Activated T-cell treated with anti-CD3 and anti-CD28 coated beads, Interleukin-2, amount 50 U/mL, for 4 hours (primary cell): ENCODE data around the gene RCOR3. TPM values are rescaled to one million over a fixed set of nuclear protein-coding genes. Genes with fewer than 3 reads are reported as not detected.

ENCODE experiments used
- ATAC-seq, 2 donors: fragments of 200-7000 bp; cut with Tn5 transposase; one replicate each; pipeline ENCODE4 v1.10.0; 2021
- DNase-seq: peaks from one replicate; pipeline ENCODE4 v3.0.0-alpha.2; 2020
- H3K27me3 Mint-ChIP-seq: one replicate; pipeline ENCODE4 v1.8.0; 2021; ENCODE audit warnings: low read depth, mixed read lengths
- H3K36me3 Mint-ChIP-seq: one replicate; pipeline ENCODE4 v1.8.0; 2022; ENCODE audit warnings: mixed read lengths; ENCODE audit not compliant: insufficient read depth
- H3K4me1 Mint-ChIP-seq: one replicate; pipeline ENCODE4 v1.8.0; 2021; ENCODE audit warnings: low read depth, mixed read lengths
- H3K4me3 Mint-ChIP-seq: one replicate; pipeline ENCODE4 v1.8.0; 2021; ENCODE audit warnings: mild to moderate bottlenecking, moderate library complexity, mixed read lengths
- H3K9me3 Mint-ChIP-seq: one replicate; pipeline ENCODE4 v1.8.0; 2021; ENCODE audit warnings: mixed read lengths
- total RNA-seq, 3 donors: library from RNA; stranded (reverse); gene quantifications; one replicate each; pipeline ENCODE4 v1.2.1, GENCODE V29; 2021

RCOR3 gene
- total RNA-seq, 3 donors from 2014 or later: 23.1 to 25.5 (median 24.5) TPM

- Mint-ChIP-seq H3K27me3 (no peaks in the 10 kb centered on the region), H3K4me3 (peak overlapping the region; percentile 82), H3K9me3 (no peaks in the 10 kb centered on the region), H3K36me3 (peaks cover 7% of the 10 kb centered on the region), H3K4me1 (peaks cover 74% of the 10 kb centered on the region)
- ATAC-seq (no peak), DNase-seq (no peak)
Measured at GRCh38 chr1:211326140-211326527, 67.0 kb downstream of the RCOR3 start.

DNA sequence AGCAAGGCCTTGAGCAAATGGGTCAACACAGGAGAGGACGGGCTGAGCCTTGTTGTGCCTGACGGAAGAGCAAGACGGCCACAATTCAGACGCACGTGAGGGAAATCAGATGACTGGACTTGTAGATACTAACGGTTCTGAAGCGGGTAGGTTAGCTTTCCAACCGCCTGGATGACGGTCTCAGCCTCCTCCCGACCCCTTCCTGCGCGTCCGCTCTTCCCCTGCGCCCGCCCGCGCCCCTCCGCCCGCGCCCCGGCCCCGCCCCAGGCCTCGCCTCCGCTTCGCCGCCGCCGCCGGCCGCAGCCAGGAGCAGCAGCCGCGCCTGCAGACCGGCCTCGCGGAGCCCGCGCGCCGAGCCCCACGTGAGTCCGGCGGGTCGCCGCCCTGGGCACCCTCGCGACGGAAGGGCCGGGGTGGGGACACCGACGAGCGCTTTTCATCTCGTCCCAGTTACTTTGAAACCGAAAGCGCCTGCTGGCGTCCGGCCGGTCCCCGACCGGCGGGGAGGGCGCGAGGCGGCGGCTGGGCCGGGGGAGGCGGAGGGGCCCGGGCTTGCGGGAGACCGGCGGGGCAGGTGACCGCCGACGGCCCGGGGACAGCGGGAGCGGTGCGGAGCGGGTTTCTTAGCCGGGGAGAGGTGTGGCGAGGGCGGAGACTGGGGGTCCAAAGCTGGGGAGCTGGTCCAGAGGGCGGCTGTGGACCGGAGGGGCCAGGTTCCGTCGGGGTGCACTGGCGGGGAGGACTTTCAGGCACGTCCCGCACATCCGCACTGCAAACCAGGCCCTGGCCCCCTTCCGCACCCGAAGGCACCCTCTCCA is 67.6 kb downstream of the RCOR3 start, which contains the start of gene TRAF5:
TSS of gene TRAF5 (plus strand) at position 306 of the 818 bp plus-strand sequence. CDS start 26,407 bp downstream, outside the sequence.
- Mint-ChIP-seq H3K36me3 (peaks cover 7% of the 10 kb centered on the region), H3K27me3 (no peaks in the 10 kb centered on the region), H3K4me3 (peak within 1 kb of the TSS; percentile 91), H3K9me3 (no peaks in the 10 kb centered on the region), H3K4me1 (peaks cover 77% of the 10 kb centered on the region)
- ATAC-seq (peak; percentile 27 to 36), DNase-seq (peak; percentile 46)

DNA sequence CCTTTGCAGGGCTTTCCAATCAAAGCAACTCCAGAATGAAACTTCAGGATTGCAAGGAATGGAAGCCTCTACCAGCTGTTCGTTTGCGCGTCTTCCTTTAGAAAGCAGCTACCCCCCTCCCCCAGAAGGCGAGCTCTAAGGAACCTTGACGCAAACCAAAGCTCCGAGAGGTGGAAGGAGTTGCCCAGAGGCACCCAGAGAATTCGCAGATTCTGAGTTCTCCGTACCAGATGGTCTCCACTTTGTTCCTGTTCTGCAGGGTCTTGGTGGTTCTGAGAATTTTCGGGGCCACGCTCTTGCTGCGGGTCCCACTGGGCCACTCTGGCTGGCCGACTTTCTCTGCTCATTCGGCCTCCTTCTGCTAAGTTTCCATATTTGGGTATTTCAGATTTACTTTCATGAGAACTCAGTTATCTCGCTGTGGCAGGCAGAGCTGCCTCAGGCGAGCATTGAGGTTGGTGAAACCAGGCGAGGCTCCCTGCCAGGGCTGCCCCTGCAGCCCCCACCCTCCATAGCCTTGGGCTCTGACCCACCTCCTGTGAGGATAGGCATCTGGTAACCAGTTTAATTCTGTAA is 68.3 kb downstream of the RCOR3 start:
- no peak for DNase-seq
- H3K4me1 Mint-ChIP-seq: peaks cover 77% of the 10 kb centered on the region
- no peaks in the 10 kb centered on the region for H3K27me3 Mint-ChIP-seq
- peak overlapping the region; percentile 91 for H3K4me3 Mint-ChIP-seq
- H3K9me3 Mint-ChIP-seq: no peaks in the 10 kb centered on the region
- H3K36me3 Mint-ChIP-seq: peaks cover 7% of the 10 kb centered on the region
- ATAC-seq: peak; percentile 12 to 22

- ATAC-seq: no peak
- peaks cover 77% of the 10 kb centered on the region for H3K4me1 Mint-ChIP-seq
- peak overlapping the region; percentile 91 for H3K4me3 Mint-ChIP-seq
- H3K9me3 Mint-ChIP-seq: no peaks in the 10 kb centered on the region
- H3K27me3 Mint-ChIP-seq: no peaks in the 10 kb centered on the region
- DNase-seq: no peak
- peaks cover 7% of the 10 kb centered on the region for H3K36me3 Mint-ChIP-seq
Measured at GRCh38 chr1:211328084-211328694, 69.0 kb downstream of the RCOR3 start.

- Mint-ChIP-seq H3K4me1 (peaks cover 75% of the 10 kb centered on the region), H3K4me3 (peak overlapping the region; percentile 91), H3K36me3 (peaks cover 7% of the 10 kb centered on the region), H3K27me3 (no peaks in the 10 kb centered on the region), H3K9me3 (no peaks in the 10 kb centered on the region)
- no peak for ATAC-seq
- no peak for DNase-seq
Measured at GRCh38 chr1:211328866-211329475, 69.8 kb downstream of the RCOR3 start.

DNA sequence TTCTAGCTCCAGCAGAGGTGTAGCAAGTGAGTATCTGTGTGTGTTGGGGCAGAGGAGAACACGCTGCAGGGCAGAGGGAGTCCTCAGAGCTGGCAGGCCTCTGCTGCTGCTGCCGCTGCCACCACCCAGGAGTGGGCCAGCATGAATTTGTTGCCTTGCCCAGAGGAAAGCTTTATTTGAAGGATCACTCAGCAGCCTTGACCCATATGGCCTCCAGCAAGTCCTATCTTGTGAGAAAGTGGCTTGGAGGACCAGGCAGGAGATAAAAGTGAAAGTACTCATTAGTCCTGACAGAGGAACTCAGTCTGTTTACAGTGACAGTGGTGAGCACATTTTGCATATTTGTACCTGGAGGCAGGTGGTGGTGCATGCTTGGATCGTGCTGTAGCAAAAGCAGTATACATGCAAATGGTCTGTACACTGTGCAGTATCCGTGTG is 70.6 kb downstream of the RCOR3 start:
- ATAC-seq: peak in 1 of 2 donors; percentile 4
- DNase-seq: no peak
- Mint-ChIP-seq H3K4me3 (peak overlapping the region; percentile 91), H3K4me1 (peaks cover 83% of the 10 kb centered on the region), H3K36me3 (peaks cover 7% of the 10 kb centered on the region), H3K27me3 (no peaks in the 10 kb centered on the region), H3K9me3 (no peaks in the 10 kb centered on the region)

- peaks cover 85% of the 10 kb centered on the region for H3K4me1 Mint-ChIP-seq
Measured at GRCh38 chr1:211330282-211330936, 71.2 kb downstream of the RCOR3 start.

DNA sequence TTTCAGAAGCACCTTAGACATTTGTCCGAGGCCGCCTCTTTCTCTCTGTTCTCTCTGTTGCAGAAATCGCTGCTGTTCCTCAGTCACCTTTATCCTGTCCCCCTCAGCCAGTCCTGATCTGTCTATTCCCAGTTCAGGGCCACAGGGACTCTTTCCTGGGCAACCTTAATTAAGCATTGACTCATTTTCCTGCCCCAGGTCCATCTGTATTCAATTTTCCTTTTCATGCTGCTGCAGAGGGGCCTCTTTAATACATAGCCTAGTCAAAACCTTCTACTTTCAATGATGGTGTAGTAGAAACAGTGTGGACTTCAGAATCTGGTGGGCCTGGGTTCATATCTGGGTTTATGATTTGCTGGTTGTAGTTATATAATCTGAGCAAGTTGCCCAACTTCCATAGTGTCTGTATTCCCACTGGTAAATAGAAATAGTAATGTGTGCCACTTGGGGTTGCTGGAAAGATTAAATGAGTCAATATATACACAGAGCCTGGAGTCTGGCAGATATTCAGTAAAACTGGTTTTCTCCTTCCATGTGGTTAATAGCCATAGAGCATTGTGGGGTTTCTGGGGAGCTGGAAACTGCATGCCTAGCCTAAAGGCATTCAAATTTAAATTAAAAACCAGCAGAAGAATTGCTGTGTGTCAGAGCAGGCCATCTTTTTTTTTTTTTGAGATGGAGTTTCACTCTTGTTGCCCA is 72.0 kb downstream of the RCOR3 start:
- H3K27me3 Mint-ChIP-seq: no peaks in the 10 kb centered on the region
- DNase-seq: no peak
- H3K4me1 Mint-ChIP-seq: peaks cover 86% of the 10 kb centered on the region
- peak overlapping the region; percentile 91 for H3K4me3 Mint-ChIP-seq
- ATAC-seq: no peak
- H3K9me3 Mint-ChIP-seq: no peaks in the 10 kb centered on the region
- H3K36me3 Mint-ChIP-seq: peaks cover 7% of the 10 kb centered on the region

More at GRCh38 chr1:211330282-211330936, 71.2 kb downstream of the RCOR3 start:
- no peaks in the 10 kb centered on the region for H3K9me3 Mint-ChIP-seq
- H3K4me3 Mint-ChIP-seq: peak overlapping the region; percentile 91
- no peaks in the 10 kb centered on the region for H3K27me3 Mint-ChIP-seq
- peaks cover 7% of the 10 kb centered on the region for H3K36me3 Mint-ChIP-seq
- no peak for ATAC-seq
- no peak for DNase-seq

GRCh38 chr1:211332036-211332616 is 73.0 kb downstream of the RCOR3 start:
- no peaks in the 10 kb centered on the region for H3K9me3 Mint-ChIP-seq
- H3K4me3 Mint-ChIP-seq: peak overlapping the region; percentile 42

GRCh38 chr1:211332830-211333229 is 73.7 kb downstream of the RCOR3 start:
- H3K4me1 Mint-ChIP-seq: peaks cover 96% of the 10 kb centered on the region
- ATAC-seq (no peak), DNase-seq (no peak)
- no peak overlapping the region for H3K4me3 Mint-ChIP-seq
- no peaks in the 10 kb centered on the region for H3K27me3 Mint-ChIP-seq
- peaks cover 10% of the 10 kb centered on the region for H3K36me3 Mint-ChIP-seq
- H3K9me3 Mint-ChIP-seq: no peaks in the 10 kb centered on the region

More at GRCh38 chr1:211332036-211332616, 73.0 kb downstream of the RCOR3 start:
- ATAC-seq (no peak), DNase-seq (no peak)
- no peaks in the 10 kb centered on the region for H3K27me3 Mint-ChIP-seq
- H3K4me1 Mint-ChIP-seq: peaks cover 93% of the 10 kb centered on the region
- H3K36me3 Mint-ChIP-seq: peaks cover 7% of the 10 kb centered on the region

DNA sequence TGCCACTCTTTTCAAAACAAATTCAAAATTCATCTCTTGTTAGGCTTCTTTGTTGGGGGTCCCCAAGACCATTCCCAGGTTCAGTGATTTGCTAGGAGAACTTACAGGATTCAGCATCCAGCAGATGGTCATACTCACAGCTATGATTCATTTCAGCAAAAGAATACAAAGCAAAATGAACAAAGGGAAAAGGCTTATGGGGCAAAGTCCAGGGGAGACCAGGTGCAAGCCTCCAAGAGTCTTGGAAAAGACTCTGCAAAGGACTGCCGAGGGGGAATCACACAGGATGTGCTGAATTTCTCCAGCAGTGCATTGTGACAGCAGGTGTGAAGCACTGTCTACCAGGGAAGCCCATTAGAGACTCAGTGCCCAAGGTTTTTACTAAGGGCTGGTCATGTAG is 74.7 kb downstream of the RCOR3 start:
- Mint-ChIP-seq H3K9me3 (no peaks in the 10 kb centered on the region), H3K4me3 (no peak overlapping the region), H3K4me1 (peaks cover 96% of the 10 kb centered on the region), H3K36me3 (peaks cover 8% of the 10 kb centered on the region), H3K27me3 (no peaks in the 10 kb centered on the region)
- no peak for DNase-seq
- no peak for ATAC-seq

DNA sequence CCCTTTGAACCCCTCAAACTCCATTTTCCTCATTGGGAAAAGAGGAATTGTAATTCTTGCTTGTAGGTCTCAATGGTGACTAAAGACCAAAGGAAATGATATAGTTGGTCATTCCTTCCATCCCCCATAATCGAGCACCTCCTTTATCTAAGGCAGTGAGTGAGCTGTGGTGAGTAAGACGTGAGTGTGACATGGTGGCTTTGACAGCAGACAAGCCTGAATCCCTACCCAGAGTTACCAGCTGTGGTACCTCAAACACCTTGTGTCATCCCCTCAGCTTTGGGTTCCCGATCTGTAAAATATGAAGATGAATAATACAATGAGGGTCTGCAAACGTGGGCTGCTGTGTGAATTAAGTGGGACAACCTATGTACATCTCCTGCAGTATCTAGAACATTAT is 75.8 kb downstream of the RCOR3 start:
- Mint-ChIP-seq H3K27me3 (no peaks in the 10 kb centered on the region), H3K36me3 (peaks cover 8% of the 10 kb centered on the region), H3K9me3 (no peaks in the 10 kb centered on the region), H3K4me3 (peak overlapping the region; percentile 62), H3K4me1 (peaks cover 95% of the 10 kb centered on the region)
- DNase-seq: no peak
- ATAC-seq: peak; percentile 85 to 92

- DNase-seq (no peak), ATAC-seq (no peak)
- Mint-ChIP-seq H3K9me3 (no peaks in the 10 kb centered on the region), H3K4me3 (peak overlapping the region; percentile 62), H3K4me1 (peaks cover 95% of the 10 kb centered on the region), H3K27me3 (no peaks in the 10 kb centered on the region), H3K36me3 (peaks cover 4% of the 10 kb centered on the region)
Measured at GRCh38 chr1:211335522-211336157, 76.5 kb downstream of the RCOR3 start.
